Stimulated activated naive CD8-positive, alpha-beta T cell treated with anti-CD3 and anti-CD28 coated beads, Interleukin-15, amount 100 ng/mL, for 72 hours (primary cell): ENCODE results near the gene CFAP119.

ENCODE experiments used
- ATAC-seq: fragments of 150-1000 bp; cut with Tn5 transposase; 2 replicates; pipeline ENCODE4 v1.10.0; 2021; ENCODE audit warnings: mild to moderate bottlenecking, moderate library complexity
- DNase-seq, 2 donors: peaks; one replicate each; pipeline ENCODE4 v3.0.0; 2021 to 2022
- H3K27ac Mint-ChIP-seq, 2 donors: one replicate each; pipeline ENCODE4 v1.8.0; 2022; ENCODE audit warnings: mild to moderate bottlenecking in 2 of 2, mixed read lengths in 2 of 2, moderate library complexity in 2 of 2
- H3K27me3 Mint-ChIP-seq: one replicate; pipeline ENCODE4 v1.8.0; 2022; ENCODE audit warnings: mixed read lengths
- H3K4me1 Mint-ChIP-seq: one replicate; pipeline ENCODE4 v1.8.0; 2022; ENCODE audit warnings: mild to moderate bottlenecking, mixed read lengths
- H3K4me3 Mint-ChIP-seq, 2 donors: one replicate each; pipeline ENCODE4 v1.8.0; 2022; ENCODE audit warnings: mild to moderate bottlenecking in 2 of 2, mixed read lengths in 2 of 2, moderate library complexity in 1 of 2
- H3K9me3 Mint-ChIP-seq, 2 donors: one replicate each; pipeline ENCODE4 v1.8.0; 2022; ENCODE audit warnings: mixed read lengths in 2 of 2

The CFAP119 gene

GRCh38 chr16:30740364-30741251 lies 21.3 kb downstream of the CFAP119 start:
- ATAC-seq (peak; percentile 56), DNase-seq (no peak)
- Mint-ChIP-seq H3K27ac (peak overlapping the region; percentile 25 to 89), H3K27me3 (no peaks in the 10 kb centered on the region), H3K4me3 (no peak overlapping the region), H3K9me3 (no peaks in the 10 kb centered on the region), H3K4me1 (peaks cover 9% of the 10 kb centered on the region)

DNA sequence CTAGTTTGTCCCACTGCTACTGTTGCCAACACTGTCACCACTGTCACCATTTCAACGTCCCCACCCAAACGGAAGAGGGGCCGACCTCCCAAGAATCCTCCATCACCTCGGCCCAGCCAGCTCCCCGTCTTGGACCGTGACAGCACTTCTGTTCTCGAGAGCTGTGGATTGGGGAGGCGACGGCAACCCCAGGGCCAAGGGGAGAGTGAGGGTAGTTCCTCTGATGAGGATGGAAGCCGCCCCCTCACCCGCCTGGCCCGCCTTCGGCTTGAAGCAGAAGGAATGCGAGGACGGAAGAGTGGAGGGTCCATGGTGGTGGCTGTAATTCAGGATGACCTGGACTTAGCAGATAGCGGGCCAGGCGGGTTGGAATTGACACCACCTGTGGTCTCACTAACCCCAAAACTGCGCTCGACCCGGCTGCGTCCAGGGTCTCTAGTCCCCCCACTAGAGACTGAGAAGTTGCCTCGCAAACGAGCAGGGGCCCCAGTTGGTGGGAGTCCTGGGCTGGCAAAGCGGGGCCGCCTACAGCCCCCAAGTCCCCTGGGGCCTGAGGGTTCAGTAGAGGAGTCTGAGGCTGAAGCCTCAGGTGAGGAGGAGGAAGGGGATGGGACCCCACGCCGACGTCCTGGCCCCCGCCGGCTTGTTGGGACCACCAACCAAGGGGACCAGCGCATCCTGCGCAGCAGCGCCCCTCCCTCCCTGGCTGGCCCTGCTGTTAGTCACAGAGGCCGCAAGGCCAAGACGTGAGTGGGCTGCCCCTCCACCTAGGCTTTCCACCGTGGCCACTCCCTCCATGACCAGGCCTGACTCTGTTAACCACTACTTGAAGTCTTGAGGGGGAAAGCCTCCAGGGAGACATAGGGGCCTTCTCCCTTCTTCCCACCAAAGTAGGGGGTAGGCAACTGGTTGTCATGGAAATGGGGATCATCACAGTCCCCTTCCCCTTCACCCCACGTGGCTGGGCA lies 22.6 kb downstream of the CFAP119 start:
- Mint-ChIP-seq H3K27ac (no peak overlapping the region), H3K27me3 (no peaks in the 10 kb centered on the region), H3K9me3 (no peaks in the 10 kb centered on the region), H3K4me3 (no peak overlapping the region), H3K4me1 (peaks cover 9% of the 10 kb centered on the region)
- ATAC-seq (peak; percentile 31), DNase-seq (no peak)

- no peaks in the 10 kb centered on the region for H3K9me3 Mint-ChIP-seq
Observed at GRCh38 chr16:30737794-30738648, 23.8 kb downstream of the CFAP119 start.

GRCh38 chr16:30736995-30737793 lies 24.7 kb downstream of the CFAP119 start:
- DNase-seq (no peak), ATAC-seq (no peak)
- Mint-ChIP-seq H3K4me3 (no peak overlapping the region), H3K4me1 (peaks cover 9% of the 10 kb centered on the region), H3K9me3 (no peaks in the 10 kb centered on the region), H3K27ac (peak overlapping the region in 1 of 2 donors; percentile 48), H3K27me3 (no peaks in the 10 kb centered on the region)

More at GRCh38 chr16:30737794-30738648, 23.8 kb downstream of the CFAP119 start:
- no peak for ATAC-seq
- DNase-seq = no peak
- Mint-ChIP-seq H3K4me1 (peaks cover 9% of the 10 kb centered on the region), H3K4me3 (no peak overlapping the region), H3K27me3 (no peaks in the 10 kb centered on the region), H3K27ac (peak overlapping the region in 1 of 2 donors; percentile 37)

- H3K4me1 Mint-ChIP-seq = no peaks in the 10 kb centered on the region
- peak overlapping the region; percentile 6 to 31 for H3K27ac Mint-ChIP-seq
- H3K27me3 Mint-ChIP-seq = no peaks in the 10 kb centered on the region
- DNase-seq (no peak), ATAC-seq (peak; percentile 66)
- H3K4me3 Mint-ChIP-seq = no peak overlapping the region
- H3K9me3 Mint-ChIP-seq = no peaks in the 10 kb centered on the region
Observed at GRCh38 chr16:30731411-30731810, 30.5 kb downstream of the CFAP119 start.

- no peak overlapping the region for H3K4me3 Mint-ChIP-seq
- H3K27me3 Mint-ChIP-seq = no peaks in the 10 kb centered on the region
- peaks cover 7% of the 10 kb centered on the region for H3K4me1 Mint-ChIP-seq
- H3K27ac Mint-ChIP-seq = peak overlapping the region; percentile 38 to 77
- DNase-seq = no peak
- no peak for ATAC-seq
- H3K9me3 Mint-ChIP-seq = no peaks in the 10 kb centered on the region
Observed at GRCh38 chr16:30728899-30729672, 32.8 kb downstream of the CFAP119 start.

GRCh38 chr16:30728321-30728720 lies 33.5 kb downstream of the CFAP119 start:
- H3K9me3 Mint-ChIP-seq = no peaks in the 10 kb centered on the region

DNA sequence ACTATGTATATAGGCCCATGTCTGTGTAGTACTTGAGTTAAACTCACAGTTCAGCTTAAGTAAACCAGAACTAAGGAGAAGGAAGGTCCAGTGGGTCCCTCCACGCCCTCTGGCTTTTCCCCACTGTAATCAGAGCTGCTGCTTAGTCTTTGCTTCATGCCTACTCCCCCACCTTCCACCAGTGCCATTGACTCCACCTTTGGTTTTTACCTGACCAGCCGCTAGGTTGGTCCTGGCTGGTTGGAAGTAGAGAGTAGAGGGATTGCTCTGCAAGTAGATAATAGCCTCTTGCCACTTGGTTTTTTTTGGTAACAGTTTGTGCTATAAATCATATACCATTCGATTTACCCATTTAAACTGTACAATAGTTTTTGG lies 36.5 kb downstream of the CFAP119 start:
- Mint-ChIP-seq H3K4me3 (no peak overlapping the region), H3K9me3 (no peaks in the 10 kb centered on the region), H3K4me1 (peaks cover 23% of the 10 kb centered on the region), H3K27ac (no peak overlapping the region), H3K27me3 (no peaks in the 10 kb centered on the region)
- no peak for ATAC-seq
- DNase-seq = no peak

More at GRCh38 chr16:30728321-30728720, 33.5 kb downstream of the CFAP119 start:
- DNase-seq (no peak), ATAC-seq (no peak)
- Mint-ChIP-seq H3K4me3 (no peak overlapping the region), H3K4me1 (peaks cover 14% of the 10 kb centered on the region), H3K27me3 (no peaks in the 10 kb centered on the region), H3K27ac (peak overlapping the region; percentile 42 to 52)

- H3K27ac Mint-ChIP-seq = peak overlapping the region; percentile 5 to 96
- ATAC-seq = no peak
- no peak for DNase-seq
- H3K27me3 Mint-ChIP-seq = no peaks in the 10 kb centered on the region
- no peaks in the 10 kb centered on the region for H3K9me3 Mint-ChIP-seq
- peaks cover 23% of the 10 kb centered on the region for H3K4me1 Mint-ChIP-seq
- no peak overlapping the region for H3K4me3 Mint-ChIP-seq
Observed at GRCh38 chr16:30724641-30725417, 37.0 kb downstream of the CFAP119 start.

DNA sequence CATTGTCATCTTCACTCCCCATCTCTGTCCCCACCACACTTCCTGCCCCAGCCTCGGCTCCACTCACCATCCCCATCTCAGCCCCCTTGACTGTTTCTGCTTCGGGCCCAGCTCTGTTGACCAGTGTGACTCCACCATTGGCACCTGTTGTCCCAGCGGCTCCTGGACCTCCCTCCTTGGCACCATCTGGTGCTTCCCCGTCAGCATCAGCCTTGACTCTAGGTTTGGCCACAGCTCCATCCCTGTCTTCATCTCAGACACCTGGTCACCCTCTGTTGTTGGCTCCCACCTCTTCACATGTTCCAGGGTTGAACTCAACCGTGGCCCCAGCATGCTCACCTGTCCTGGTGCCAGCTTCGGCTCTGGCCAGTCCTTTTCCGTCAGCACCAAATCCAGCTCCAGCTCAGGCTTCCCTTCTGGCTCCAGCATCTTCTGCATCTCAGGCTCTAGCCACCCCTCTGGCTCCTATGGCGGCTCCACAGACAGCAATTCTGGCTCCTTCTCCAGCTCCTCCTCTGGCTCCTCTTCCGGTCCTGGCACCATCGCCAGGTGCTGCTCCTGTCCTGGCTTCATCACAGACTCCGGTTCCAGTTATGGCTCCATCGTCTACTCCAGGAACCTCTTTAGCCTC lies 38.0 kb downstream of the CFAP119 start:
- no peaks in the 10 kb centered on the region for H3K9me3 Mint-ChIP-seq

GRCh38 chr16:30722916-30723315 lies 38.9 kb downstream of the CFAP119 start:
- no peak for DNase-seq
- H3K27ac Mint-ChIP-seq = peak overlapping the region; percentile 0 to 9

More for the DNA sequence above, 38.0 kb downstream of the CFAP119 start:
- Mint-ChIP-seq H3K27ac (peak overlapping the region; percentile 47 to 96), H3K4me1 (peaks cover 23% of the 10 kb centered on the region), H3K4me3 (no peak overlapping the region), H3K27me3 (no peaks in the 10 kb centered on the region)
- ATAC-seq = no peak
- no peak for DNase-seq

DNA sequence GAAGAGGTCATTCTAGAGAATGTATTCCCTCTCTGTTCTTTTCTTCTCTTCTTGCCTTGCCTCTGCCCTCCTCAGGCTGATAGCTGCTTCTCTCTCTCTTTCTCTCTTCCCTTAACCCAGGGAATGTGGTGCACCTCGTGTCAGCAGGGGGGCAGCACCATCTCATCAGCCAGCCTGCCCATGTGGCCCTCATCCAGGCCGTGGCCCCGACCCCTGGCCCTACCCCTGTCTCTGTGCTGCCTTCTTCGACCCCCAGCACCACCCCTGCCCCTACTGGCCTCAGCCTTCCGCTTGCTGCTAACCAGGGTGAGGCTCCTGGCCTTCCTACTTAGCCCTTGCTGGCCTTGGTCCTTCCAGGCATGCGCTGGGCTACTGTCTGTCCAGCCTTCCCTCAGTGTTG lies 39.4 kb downstream of the CFAP119 start:
- H3K4me1 Mint-ChIP-seq = peaks cover 23% of the 10 kb centered on the region
- peak overlapping the region in 1 of 2 donors; percentile 0 for H3K27ac Mint-ChIP-seq
- no peaks in the 10 kb centered on the region for H3K9me3 Mint-ChIP-seq
- DNase-seq (no peak), ATAC-seq (no peak)
- no peaks in the 10 kb centered on the region for H3K27me3 Mint-ChIP-seq
- H3K4me3 Mint-ChIP-seq = no peak overlapping the region

More at GRCh38 chr16:30722916-30723315, 38.9 kb downstream of the CFAP119 start:
- no peak overlapping the region for H3K4me3 Mint-ChIP-seq
- H3K9me3 Mint-ChIP-seq = no peaks in the 10 kb centered on the region
- peaks cover 23% of the 10 kb centered on the region for H3K4me1 Mint-ChIP-seq
- no peak for ATAC-seq
- H3K27me3 Mint-ChIP-seq = no peaks in the 10 kb centered on the region

- no peaks in the 10 kb centered on the region for H3K27me3 Mint-ChIP-seq
- DNase-seq (no peak), ATAC-seq (no peak)
- peaks cover 29% of the 10 kb centered on the region for H3K4me1 Mint-ChIP-seq
- H3K4me3 Mint-ChIP-seq = no peak overlapping the region
- H3K9me3 Mint-ChIP-seq = no peaks in the 10 kb centered on the region
- H3K27ac Mint-ChIP-seq = peak overlapping the region in 1 of 2 donors; percentile 72
Observed at GRCh38 chr16:30721606-30722005, 40.3 kb downstream of the CFAP119 start.
